K562 (cell line): ENCODE data around the gene TTC23L. TPM values are rescaled to one million over a fixed set of nuclear protein-coding genes. Genes with fewer than 3 reads are reported as not detected.

Experiments
- ATAC-seq: fragments of 200-7000 bp; cut with Tn5 transposase; 3 replicates; pipeline ENCODE4 v1.9.1; 2020; ENCODE audit warnings: moderate library complexity
- BruUV-seq: library from RNA; stranded (reverse); fragments of 400-500 nt; replicated peaks from 2 replicates; lab custom pipeline; 2021; lab: Mats Ljungman, UMichigan
- CTCF ChIA-PET: fragments of 300-600 bp; formaldehyde crosslinking; extraction: SDS; loops from one replicate; lab custom pipeline; 2021; ENCODE audit warnings: low intra/inter-chr PET ratio; lab: Yijun Ruan, JAX
- POLR2A ChIA-PET: fragments of 300-600, 350-650 bp; sonication (Branson Sonifier 250); formaldehyde crosslinking; extraction: SDS; loops from one replicate; lab custom pipeline; 2021; ENCODE audit warnings: antibody characterized with exemption, inconsistent platforms; lab: Yijun Ruan, JAX
- DNase-seq, 4 experiments: peaks; one replicate each; pipeline versions ENCODE4 v3.0.0 to v3.0.0-alpha.2; 2011 to 2018; ENCODE audit warnings: low spot score in 3 of 4, mixed read lengths in 3 of 4; ENCODE audit errors: extremely low read depth in 1 of 4
- FAIRE-seq: peaks from 2 replicates; lab custom pipeline; 2011; peaks lifted over from hg19 to GRCh38; lab: Jason Lieb, UNC
- H2AFZ ChIP-seq: 2 replicates; pipeline ENCODE4 v1.6.0; 2011; ENCODE audit warnings: low read depth, low read length, control low read depth, inconsistent platforms
- H3K27ac ChIP-seq: fragments of 200-600 bp; 3 replicates; pipeline ENCODE4 v1.8.0; 2011; ENCODE audit warnings: low read depth, mild to moderate bottlenecking, control low read depth, inconsistent platforms, low read length, moderate library complexity, mixed read lengths; ENCODE audit errors: extremely low read depth
- H3K27me3 ChIP-seq, 2 experiments: fragments of 300-600 bp in 1 of 2; 2 replicates in 1 of 2; 3 replicates in 1 of 2; pipeline versions ENCODE4 v1.6.0 to v1.8.0; 2011; ENCODE audit warnings: inconsistent platforms in 2 of 2, low read length in 2 of 2, mild to moderate bottlenecking in 1 of 2, mixed read lengths in 1 of 2, moderate library complexity in 1 of 2; ENCODE audit not compliant: control insufficient read depth in 2 of 2, insufficient read depth in 2 of 2
- H3K36me3 ChIP-seq: fragments of 300-600 bp; 3 replicates; pipeline ENCODE4 v1.8.0; 2011; ENCODE audit warnings: mild to moderate bottlenecking, low read length, inconsistent platforms; ENCODE audit not compliant: control insufficient read depth, insufficient read depth
- H3K4me1 ChIP-seq, 2 experiments: fragments of 200-600 bp in 1 of 2; replicated peaks in 1 of 2; 2 replicates in 1 of 2; 3 replicates in 1 of 2; pipeline versions ENCODE4 v1.5.1 to v1.8.0; 2011; ENCODE audit warnings: inconsistent platforms in 2 of 2, low read length in 2 of 2, mild to moderate bottlenecking in 1 of 2, mixed read lengths in 1 of 2, moderate library complexity in 1 of 2; ENCODE audit not compliant: control insufficient read depth in 2 of 2, insufficient read depth in 2 of 2
- H3K4me2 ChIP-seq: 2 replicates; pipeline ENCODE4 v1.6.1; 2011; ENCODE audit warnings: low read length, control low read depth, inconsistent platforms, mixed read lengths; ENCODE audit not compliant: insufficient read depth
- H3K4me3 ChIP-seq: fragments of 200-600 bp; sonication (generic), shearing (Covaris generic); 2 replicates; pipeline ENCODE4 v1.5.1; 2016; ENCODE audit warnings: control low read depth, inconsistent platforms
- H3K79me2 ChIP-seq: fragments of 200-600 bp; 3 replicates; pipeline ENCODE4 v1.8.0; 2011; ENCODE audit warnings: low read length, inconsistent platforms; ENCODE audit not compliant: control insufficient read depth, insufficient read depth
- H3K9ac ChIP-seq, 2 experiments: 2 replicates each; pipeline versions ENCODE4 v1.6.0 to v1.6.1; 2011; ENCODE audit warnings: low read depth in 2 of 2, low read length in 2 of 2, control low read depth in 1 of 2, inconsistent platforms in 1 of 2, mild to moderate bottlenecking in 1 of 2, mixed read lengths in 1 of 2; ENCODE audit not compliant: insufficient read depth in 1 of 2
- H3K9me1 ChIP-seq: one replicate; pipeline ENCODE4 v1.6.0; 2011; ENCODE audit warnings: inconsistent platforms, mild to moderate bottlenecking, low read length, moderate library complexity; ENCODE audit not compliant: control insufficient read depth, insufficient read depth
- H3K9me3 ChIP-seq: replicated peaks from 2 replicates; pipeline ENCODE4 v1.5.1; 2011; ENCODE audit warnings: low read depth, low read length, inconsistent platforms; ENCODE audit not compliant: control insufficient read depth, insufficient read depth
- H4K20me1 ChIP-seq: replicated peaks from 2 replicates; pipeline ENCODE4 v1.6.1; 2011; ENCODE audit warnings: low read length, inconsistent platforms, mixed read lengths; ENCODE audit not compliant: control insufficient read depth, insufficient read depth
- E2F1 ChIP-seq: sonication (generic); formaldehyde crosslinking; IDR thresholded peaks from 2 replicates; pipeline ENCODE4 v1.8.1; 2023; ENCODE audit warnings: mild to moderate bottlenecking, missing genetic modification reagents, moderate library complexity
- E2F8 ChIP-seq: fragments of 450-650 bp; IDR thresholded peaks from 2 replicates; pipeline ENCODE4 v1.7.1; 2018; ENCODE audit warnings: mild to moderate bottlenecking, low read depth; ENCODE audit not compliant: partially characterized antibody
- HNRNPUL1 ChIP-seq: fragments of 200-400 bp; formaldehyde crosslinking; IDR thresholded peaks from 2 replicates; pipeline ENCODE4 v1.6.1; 2017; ENCODE audit warnings: low read length
- MNT ChIP-seq, 2 experiments: fragments of 450-650 bp; conservative IDR thresholded peaks; 2 replicates each; pipeline ENCODE4 v1.6.1; 2017; ENCODE audit warnings: mild to moderate bottlenecking in 2 of 2, moderate library complexity in 2 of 2
- MTF1 ChIP-seq: fragments of 250-450 bp; sonication (Bioruptor Pico); IDR thresholded peaks from 2 replicates; pipeline ENCODE4 v1.9.0; 2021; ENCODE audit warnings: moderate library complexity, mild to moderate bottlenecking, inconsistent platforms, borderline replicate concordance
- MYBL2 ChIP-seq, 2 experiments: fragments of 450-650 bp in 1 of 2; sonication (generic) in 1 of 2; formaldehyde crosslinking in 1 of 2; IDR thresholded peaks; 2 replicates each; pipeline versions ENCODE4 v1.6.1 to v1.8.1; 2017 to 2022; ENCODE audit warnings: borderline replicate concordance in 1 of 2, inconsistent platforms in 1 of 2, low read depth in 1 of 2, mild to moderate bottlenecking in 1 of 2, missing genetic modification reagents in 1 of 2, moderate library complexity in 1 of 2
- SNAPC5 ChIP-seq: fragments of 250-450 bp; sonication (Bioruptor Pico); IDR thresholded peaks from 2 replicates; pipeline ENCODE4 v1.8.0; 2021; ENCODE audit warnings: moderate library complexity, mild to moderate bottlenecking, inconsistent platforms
- TFE3 ChIP-seq: fragments of 450-650 bp; formaldehyde crosslinking; IDR thresholded peaks from 2 replicates; pipeline ENCODE4 v1.4.0; 2020; ENCODE audit warnings: mild to moderate bottlenecking, mixed read lengths
- WGBS: fragments of 100-300 bp; shearing (Covaris generic); methylation state at CpG from one replicate; pipeline ENCODE4 v1.1.6; 2016; ENCODE audit warnings: low coverage, mixed read lengths; ENCODE audit not compliant: insufficient coverage; ENCODE audit errors: missing lambda C conversion rate; 5-methylcytosine and 5-hydroxymethylcytosine counted together
- in situ Hi-C: fragments of 300-500 bp; cut with MboI; formaldehyde crosslinking; loops from 4 replicates; pipeline ENCODE4 v1.15.0; 2018; ENCODE audit warnings: inconsistent platforms, mixed read lengths
- intact Hi-C: fragments of 100-400 bp; cut with micrococcal nuclease; formaldehyde crosslinking; loops from 2 replicates; pipeline ENCODE4 v1.14.2; 2022
- polyA plus RNA-seq, 8 experiments: library from polyadenylated mRNA; depleted of rRNA in 4 of 8; stranded (reverse) in 5 of 8; unstranded in 3 of 8; fragments of >200 nt; fragmentation: Nextera tagmentation in 2 of 8; fragmentation: Illumina TruSeq in 1 of 8; extraction: Ambion mirVana in 2 of 8; extraction: Trizol in 1 of 8; gene quantifications; 2 replicates each; pipeline versions ENCODE4 v1.2.1 to v1.2.3, GENCODE V29; 2011 to 2014; ENCODE audit warnings: inconsistent platforms in 1 of 8, missing spikeins in 1 of 8
- total RNA-seq, 7 experiments: library from RNA; depleted of rRNA in 6 of 7; stranded (reverse); fragments of >200 nt in 6 of 7; fragmentation: Illumina TruSeq in 2 of 7; extraction: Trizol in 2 of 7; gene quantifications; 2 replicates each; pipeline versions ENCODE4 v1.2.1 to v1.2.3, GENCODE V29; 2011 to 2021; ENCODE audit warnings: low replicate concordance in 1 of 7

TTC23L gene
- total and polyA plus RNA-seq, 9 of the 15 experiments (the other 6 are each of a cell fraction or from before 2014, with no cell fraction given) = 0.03 to 0.32 (median 0.14) TPM; not detected in 2

GRCh38 chr5:34944460-34945047 is 105.6 kb downstream of the TTC23L start:
- TF ChIP-seq MYBL2 (IDR thresholded peaks at IDR 0.05; ENCODE audit: low read depth) (no peak), MYBL2 (CRISPR knock-in tag; IDR thresholded peaks at IDR 0.05; ENCODE audit: borderline replicate concordance) (no peak), HNRNPUL1 (no peak), E2F1 (CRISPR knock-in tag) (no peak), SNAPC5 (no peak), MNT (conservative IDR thresholded peaks at IDR 0.05) (no peak), TFE3 (no peak), MTF1 (no peak), E2F8 (no peak)
- ATAC-seq = no peak
- H3K27ac ChIP-seq = no peak overlapping the region
- WGBS = 83% methylated on average over 11 of the region's 11 CpGs
- ChIA-PET CTCF (no interaction called here), POLR2A (interaction anchor here (0.9 to 1.5 kb wide), 5 partner anchors 9 to 16 kb away, joined by 3 to 5 read pairs (median 4); partner anchors contain the start of gene DNAJC21)
- no peaks in the 10 kb centered on the region for H3K9me3 ChIP-seq
- peaks cover 88% of the 10 kb centered on the region for H3K36me3 ChIP-seq
- H3K9ac ChIP-seq = no peak overlapping the region
- H4K20me1 ChIP-seq = no peaks in the 10 kb centered on the region
- H3K79me2 ChIP-seq = no peaks in the 10 kb centered on the region
- no peak for FAIRE-seq
- in situ Hi-C loops = no loop called here
- no peak for DNase-seq
- H3K4me1 ChIP-seq = no peaks in the 10 kb centered on the region
- no peaks in the 10 kb centered on the region for H3K27me3 ChIP-seq
- intact Hi-C loops = no loop called here
- H3K4me3 ChIP-seq = no peak overlapping the region
- H3K9me1 ChIP-seq = no peaks in the 10 kb centered on the region
- no peak overlapping the region for H3K4me2 ChIP-seq
- no peak overlapping the region for H2AFZ ChIP-seq
- BruUV-seq = no TSS peak
